B cell (primary cell): Measurements from ENCODE around the gene CABLES1. TPM values are rescaled to one million over a fixed set of nuclear protein-coding genes. Genes with fewer than 3 reads are reported as not detected.

Experiments
- ATAC-seq: fragments of 200-7000 bp; cut with Tn5 transposase; one replicate; pipeline ENCODE4 v1.10.0; 2021; ENCODE audit warnings: low read depth, mild to moderate bottlenecking, moderate number of reproducible peaks, moderate library complexity
- CTCF ChIA-PET: fragments of 350-600 bp; sonication (Branson Sonifier 250); formaldehyde crosslinking; loops from one replicate; lab custom pipeline; 2021; ENCODE audit warnings: antibody characterized with exemption, inconsistent platforms; lab: Charles Lee
- POLR2A ChIA-PET: fragments of 350-600 bp; sonication (Branson Sonifier 250); formaldehyde crosslinking; loops from one replicate; lab custom pipeline; 2021; ENCODE audit warnings: antibody characterized with exemption; lab: Charles Lee
- DNase-seq: peaks from one replicate; pipeline ENCODE4 v3.0.0; 2013
- H2AFZ ChIP-seq: 2 replicates; pipeline ENCODE4 v1.6.1; 2012; ENCODE audit warnings: mild to moderate bottlenecking, low read depth, low read length; ENCODE audit not compliant: insufficient read depth, poor library complexity, severe bottlenecking
- H3K27ac ChIP-seq, 2 donors: 1 replicate in 1 of 2; 2 replicates in 1 of 2; pipeline ENCODE4 v1.5.1; 2012 to 2013; ENCODE audit warnings: low read length in 2 of 2, mild to moderate bottlenecking in 2 of 2, moderate library complexity in 1 of 2
- H3K27me3 ChIP-seq, 4 experiments: fragments of 200-600 bp in 1 of 4; sonication (generic) in 1 of 4; replicated peaks in 1 of 4; 1 replicate in 2 of 4; 2 replicates in 2 of 4; pipeline versions ENCODE4 v1.6.1 to v1.7.0; 2013 to 2016; ENCODE audit warnings: low read length in 3 of 4, mild to moderate bottlenecking in 2 of 4, mixed read lengths in 1 of 4, moderate library complexity in 1 of 4; ENCODE audit not compliant: insufficient read depth in 4 of 4, control insufficient read depth in 3 of 4; ENCODE audit errors: control extremely low read depth in 1 of 4
- H3K36me3 ChIP-seq, 2 experiments: replicated peaks in 1 of 2; 1 replicate in 1 of 2; 2 replicates in 1 of 2; pipeline versions ENCODE4 v1.6.1 to v1.7.1; 2013; ENCODE audit warnings: low read length in 1 of 2; ENCODE audit not compliant: insufficient read depth in 2 of 2, control insufficient read depth in 1 of 2; ENCODE audit errors: control extremely low read depth in 1 of 2, extremely low read depth in 1 of 2
- H3K4me1 ChIP-seq, 2 donors: fragments of 200-600 bp in 1 of 2; sonication (generic) in 1 of 2; 1 replicate in 1 of 2; 2 replicates in 1 of 2; pipeline versions ENCODE4 v1.5.1 to v1.6.1; 2013 to 2017; ENCODE audit warnings: low read length in 2 of 2; ENCODE audit not compliant: control insufficient read depth in 2 of 2, insufficient read depth in 2 of 2
- H3K4me2 ChIP-seq: replicated peaks from 2 replicates; pipeline ENCODE3; 2012; ENCODE audit warnings: mild to moderate bottlenecking, low read depth, low read length; ENCODE audit not compliant: poor library complexity, severe bottlenecking
- H3K4me3 ChIP-seq, 5 experiments: fragments of 200-600 bp in 1 of 5; sonication (generic) in 1 of 5; 1 replicate in 3 of 5; 2 replicates in 2 of 5; pipeline versions ENCODE4 v1.5.1 to v1.7.0; 2011 to 2016; ENCODE audit warnings: low read length in 4 of 5, mild to moderate bottlenecking in 4 of 5, low read depth in 2 of 5, control low read depth in 1 of 5, moderate library complexity in 1 of 5; ENCODE audit not compliant: insufficient read depth in 1 of 5; ENCODE audit errors: control extremely low read depth in 1 of 5, extremely low read depth in 1 of 5
- H3K79me2 ChIP-seq: fragments of 200-600 bp; sonication (generic); one replicate; pipeline ENCODE4 v1.6.0; 2016; ENCODE audit warnings: low read length; ENCODE audit not compliant: control insufficient read depth, insufficient read depth
- H3K9ac ChIP-seq: fragments of 200-600 bp; sonication (generic); 2 replicates; pipeline ENCODE4 v1.6.1; 2017; ENCODE audit warnings: mild to moderate bottlenecking, low read length, moderate library complexity
- H3K9me3 ChIP-seq, 3 donors: one replicate each; pipeline versions ENCODE4 v1.6.1 to v1.7.1; 2013; ENCODE audit warnings: low read length in 2 of 3; ENCODE audit not compliant: control insufficient read depth in 2 of 3, insufficient read depth in 1 of 3; ENCODE audit errors: control extremely low read depth in 1 of 3
- H4K20me1 ChIP-seq: 2 replicates; pipeline ENCODE4 v1.6.0; 2012; ENCODE audit warnings: mild to moderate bottlenecking, low read length; ENCODE audit not compliant: insufficient read depth, control insufficient read depth, poor library complexity, severe bottlenecking
- H3K27ac Mint-ChIP-seq: one replicate; pipeline ENCODE4 v1.8.0; 2021; ENCODE audit warnings: mixed read lengths
- H3K27me3 Mint-ChIP-seq: one replicate; pipeline ENCODE4 v1.8.0; 2021; ENCODE audit warnings: mixed read lengths
- H3K4me1 Mint-ChIP-seq: one replicate; pipeline ENCODE4 v1.8.0; 2021; ENCODE audit warnings: mixed read lengths
- H3K4me3 Mint-ChIP-seq: one replicate; pipeline ENCODE4 v1.8.0; 2021; ENCODE audit warnings: mixed read lengths
- H3K9me3 Mint-ChIP-seq: one replicate; pipeline ENCODE4 v1.8.0; 2022; ENCODE audit warnings: mixed read lengths; ENCODE audit not compliant: insufficient read depth
- EZH2 ChIP-seq: IDR thresholded peaks from 2 replicates; pipeline ENCODE4 v1.6.1; 2012; ENCODE audit warnings: borderline replicate concordance, low read depth, mild to moderate bottlenecking, moderate library complexity, low read length; ENCODE audit not compliant: insufficient read depth, poor library complexity, severe bottlenecking
- WGBS: methylation state at CpG from one replicate; pipeline ENCODE4 v1.1.5; 2013; ENCODE audit warnings: missing lambda C conversion rate; ENCODE audit not compliant: insufficient coverage; 5-methylcytosine and 5-hydroxymethylcytosine counted together
- intact Hi-C: fragments of 100-400 bp; cut with micrococcal nuclease; formaldehyde crosslinking; loops from one replicate; pipeline ENCODE4 v1.10.0; 2022
- polyA plus RNA-seq: library from polyadenylated mRNA; depleted of rRNA; stranded (reverse); fragments of >200 nt; gene quantifications from 2 replicates; pipeline ENCODE4 v1.2.3, GENCODE V29; 2012
- total RNA-seq, 2 donors: library from RNA; stranded (reverse); fragments of 120-200 nt in 1 of 2; gene quantifications; 1 replicate in 1 of 2; 2 replicates in 1 of 2; pipeline versions ENCODE4 v1.2.3 to v1.2.4, GENCODE V29; 2013 to 2022
- TF ChIP-seq, protein P1 (sequence below): fragments of 200-600 bp; IDR thresholded peaks from one replicate; pipeline ENCODE4 v1.8.0; 2022; ENCODE audit warnings: antibody characterized with exemption, mild to moderate bottlenecking

CABLES1 gene
- total and polyA plus RNA-seq, 2 donors (not counting 1 experiment from before 2014, with no cell fraction given), result 0.30 to 56.3 TPM

DNA sequence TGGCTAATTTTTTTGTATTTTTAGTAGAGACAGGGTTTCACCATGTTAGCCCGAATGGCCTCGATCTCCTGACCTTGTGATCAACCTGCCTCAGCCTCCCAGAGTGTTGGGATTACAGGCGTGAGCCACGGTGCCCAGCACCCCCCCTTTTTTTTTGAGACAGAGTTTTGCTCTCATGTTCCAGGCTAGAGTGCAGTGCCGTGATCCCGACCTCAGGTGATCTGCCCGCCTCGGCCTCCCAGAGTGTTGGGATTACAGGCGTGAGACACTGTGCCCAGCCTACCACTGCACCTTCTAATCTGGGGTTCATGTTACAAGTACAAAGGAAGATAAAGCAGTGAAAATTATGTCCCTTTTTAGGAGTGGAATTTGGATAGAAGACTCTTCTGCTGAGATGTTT is 41.5 kb upstream of the CABLES1 start:
- ChIA-PET POLR2A (no interaction called here), CTCF (no interaction called here)
- H3K4me1 Mint-ChIP-seq, result peaks cover 14% of the 10 kb centered on the region
- H3K27me3 Mint-ChIP-seq, result peaks cover 7% of the 10 kb centered on the region
- WGBS, result 99% methylated on average over 8 of the region's 9 CpGs
- no peaks in the 10 kb centered on the region for H3K36me3 ChIP-seq
- DNase-seq (no peak), ATAC-seq (no peak)
- peaks cover 0 to 3% (median 0%) of the 10 kb centered on the region in 4 experiments for H3K27me3 ChIP-seq
- intact Hi-C loops, result no loop called here
- H3K27ac Mint-ChIP-seq, result no peak overlapping the region
- no peak overlapping the region for H3K9ac ChIP-seq
- TF ChIP-seq EZH2, result no peak
- TF ChIP-seq, protein P1, sequence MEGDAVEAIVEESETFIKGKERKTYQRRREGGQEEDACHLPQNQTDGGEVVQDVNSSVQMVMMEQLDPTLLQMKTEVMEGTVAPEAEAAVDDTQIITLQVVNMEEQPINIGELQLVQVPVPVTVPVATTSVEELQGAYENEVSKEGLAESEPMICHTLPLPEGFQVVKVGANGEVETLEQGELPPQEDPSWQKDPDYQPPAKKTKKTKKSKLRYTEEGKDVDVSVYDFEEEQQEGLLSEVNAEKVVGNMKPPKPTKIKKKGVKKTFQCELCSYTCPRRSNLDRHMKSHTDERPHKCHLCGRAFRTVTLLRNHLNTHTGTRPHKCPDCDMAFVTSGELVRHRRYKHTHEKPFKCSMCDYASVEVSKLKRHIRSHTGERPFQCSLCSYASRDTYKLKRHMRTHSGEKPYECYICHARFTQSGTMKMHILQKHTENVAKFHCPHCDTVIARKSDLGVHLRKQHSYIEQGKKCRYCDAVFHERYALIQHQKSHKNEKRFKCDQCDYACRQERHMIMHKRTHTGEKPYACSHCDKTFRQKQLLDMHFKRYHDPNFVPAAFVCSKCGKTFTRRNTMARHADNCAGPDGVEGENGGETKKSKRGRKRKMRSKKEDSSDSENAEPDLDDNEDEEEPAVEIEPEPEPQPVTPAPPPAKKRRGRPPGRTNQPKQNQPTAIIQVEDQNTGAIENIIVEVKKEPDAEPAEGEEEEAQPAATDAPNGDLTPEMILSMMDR, result no peak
- H4K20me1 ChIP-seq, result no peaks in the 10 kb centered on the region
- no peak overlapping the region for H3K27ac ChIP-seq
- no peak overlapping the region for H3K4me2 ChIP-seq
- no peaks in the 10 kb centered on the region for H3K9me3 Mint-ChIP-seq
- H3K9me3 ChIP-seq, result no peaks in the 10 kb centered on the region
- H3K4me1 ChIP-seq, result peaks cover 8 to 14% of the 10 kb centered on the region in 2 donors
- no peak overlapping the region for H3K4me3 Mint-ChIP-seq
- no peak overlapping the region for H2AFZ ChIP-seq
- H3K4me3 ChIP-seq, result no peak overlapping the region
- H3K79me2 ChIP-seq, result no peaks in the 10 kb centered on the region

DNA sequence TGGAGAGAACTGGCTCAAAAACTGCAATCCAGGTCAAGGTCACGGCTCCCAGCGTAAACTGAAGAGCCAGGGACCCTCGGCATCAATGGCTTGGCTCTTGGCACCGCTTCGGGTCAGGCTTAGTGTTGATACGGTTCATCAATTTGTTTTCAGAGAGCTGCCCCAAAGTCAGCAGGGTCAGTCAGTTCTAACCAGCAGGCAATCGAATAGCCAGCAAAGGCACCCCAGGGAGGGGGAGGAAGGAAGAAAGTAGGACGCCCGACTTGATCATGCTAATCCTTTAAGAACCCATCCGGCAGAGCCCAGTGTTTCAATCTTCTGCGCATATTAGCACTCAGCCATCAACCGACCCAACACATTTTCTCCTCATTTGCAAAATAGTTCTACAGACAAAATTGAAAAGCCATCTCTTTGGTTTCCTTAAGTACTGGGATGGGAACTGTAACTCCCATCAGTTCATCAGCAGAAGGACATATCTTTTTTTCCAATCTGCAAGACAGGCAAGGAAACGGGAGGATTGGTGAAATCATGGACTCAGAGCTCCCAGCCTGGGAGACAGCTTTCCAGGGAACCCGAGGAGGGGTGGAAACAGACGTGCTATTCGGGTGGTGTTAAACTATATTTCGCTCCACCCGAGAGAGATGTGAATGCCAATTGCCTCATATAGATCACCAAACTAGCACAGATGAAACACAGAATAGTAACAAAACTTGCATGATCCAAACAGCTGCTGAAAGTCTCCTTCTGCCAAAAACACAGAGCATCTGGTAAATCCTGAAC is 40.7 kb upstream of the CABLES1 start:
- intact Hi-C loops, result no loop called here

More for the DNA sequence above, 40.7 kb upstream of the CABLES1 start:
- H4K20me1 ChIP-seq, result no peaks in the 10 kb centered on the region
- no peaks in the 10 kb centered on the region for H3K9me3 ChIP-seq
- ChIA-PET POLR2A (no interaction called here), CTCF (no interaction called here)
- no peak overlapping the region for H3K27ac ChIP-seq
- TF ChIP-seq EZH2, result no peak
- TF ChIP-seq, protein P1, result no peak
- H3K4me1 ChIP-seq, result peaks cover 8 to 14% of the 10 kb centered on the region in 2 donors
- peaks cover 7% of the 10 kb centered on the region for H3K27me3 Mint-ChIP-seq
- no peak overlapping the region for H3K4me3 Mint-ChIP-seq
- H3K4me2 ChIP-seq, result no peak overlapping the region
- H2AFZ ChIP-seq, result no peak overlapping the region
- peaks cover 14% of the 10 kb centered on the region for H3K4me1 Mint-ChIP-seq
- no peaks in the 10 kb centered on the region for H3K36me3 ChIP-seq
- no peak overlapping the region for H3K9ac ChIP-seq
- H3K4me3 ChIP-seq, result no peak overlapping the region
- DNase-seq (no peak), ATAC-seq (no peak)
- H3K9me3 Mint-ChIP-seq, result no peaks in the 10 kb centered on the region
- H3K27ac Mint-ChIP-seq, result no peak overlapping the region
- H3K79me2 ChIP-seq, result no peaks in the 10 kb centered on the region
- peaks cover 0 to 3% (median 0%) of the 10 kb centered on the region in 4 experiments for H3K27me3 ChIP-seq
- 94% methylated on average over 13 of the region's 18 CpGs for WGBS
